H9 (cell line): Measurements from ENCODE around the gene OR9Q1. TPM values are rescaled to one million over a fixed set of nuclear protein-coding genes. Genes with fewer than 3 reads are reported as not detected.

ENCODE experiments used
- DNase-seq: peaks from one replicate; pipeline ENCODE4 v3.0.0-alpha.2; 2017
- H2AFZ ChIP-seq: one replicate; pipeline ENCODE4 v1.6.1; 2013; ENCODE audit warnings: mild to moderate bottlenecking, low read length, control low read depth, moderate library complexity
- H2AK5ac ChIP-seq: 2 replicates; pipeline ENCODE4 v1.6.1; 2013; ENCODE audit warnings: low read length, control low read depth, mixed read lengths; ENCODE audit not compliant: insufficient read length
- H2BK120ac ChIP-seq: one replicate; pipeline ENCODE4 v1.6.1; 2013; ENCODE audit warnings: low read depth, mild to moderate bottlenecking, low read length, control low read depth, inconsistent platforms; ENCODE audit not compliant: poor library complexity, severe bottlenecking
- H2BK12ac ChIP-seq: 2 replicates; pipeline ENCODE4 v1.6.1; 2013; ENCODE audit warnings: low read length, control low read depth, mixed read lengths, low read depth; ENCODE audit not compliant: insufficient read length
- H2BK15ac ChIP-seq: 2 replicates; pipeline ENCODE4 v1.6.1; 2013; ENCODE audit warnings: low read depth, low read length, control low read depth
- H2BK20ac ChIP-seq: one replicate; pipeline ENCODE4 v1.6.1; 2013; ENCODE audit warnings: low read depth, mild to moderate bottlenecking, low read length, control low read depth, inconsistent platforms; ENCODE audit not compliant: poor library complexity, severe bottlenecking
- H2BK5ac ChIP-seq: 2 replicates; pipeline ENCODE4 v1.6.1; 2013; ENCODE audit warnings: low read length, control low read depth, mixed read lengths; ENCODE audit not compliant: insufficient read length
- H3K14ac ChIP-seq: 2 replicates; pipeline ENCODE4 v1.6.1; 2013; ENCODE audit warnings: low read length, control low read depth; ENCODE audit not compliant: insufficient read depth
- H3K18ac ChIP-seq: 2 replicates; pipeline ENCODE4 v1.6.1; 2013; ENCODE audit warnings: low read depth, mild to moderate bottlenecking, mixed read lengths, low read length, control low read depth; ENCODE audit not compliant: insufficient read length
- H3K23ac ChIP-seq: 2 replicates; pipeline ENCODE4 v1.6.1; 2013; ENCODE audit warnings: low read length, control low read depth, mixed read lengths, low read depth; ENCODE audit not compliant: insufficient read length
- H3K23me2 ChIP-seq: 2 replicates; pipeline ENCODE4 v1.6.1; 2013; ENCODE audit warnings: low read depth, mild to moderate bottlenecking, mixed read lengths, low read length, control low read depth; ENCODE audit not compliant: insufficient read length, poor library complexity, severe bottlenecking
- H3K27ac ChIP-seq: 2 replicates; pipeline ENCODE4 v1.5.1; 2013; ENCODE audit warnings: low read length, control low read depth, mixed read lengths, low read depth; ENCODE audit not compliant: insufficient read length
- H3K27me3 ChIP-seq: 2 replicates; pipeline ENCODE4 v1.6.1; 2013; ENCODE audit warnings: low read length, control low read depth, inconsistent platforms; ENCODE audit not compliant: insufficient read depth
- H3K4ac ChIP-seq: 2 replicates; pipeline ENCODE4 v1.6.1; 2013; ENCODE audit warnings: low read depth, mild to moderate bottlenecking, control low read depth, inconsistent platforms, low read length, moderate library complexity
- H3K4me1 ChIP-seq: 2 replicates; pipeline ENCODE4 v1.6.1; 2013; ENCODE audit warnings: low read length, control low read depth, inconsistent platforms; ENCODE audit not compliant: insufficient read depth
- H3K4me2 ChIP-seq: 2 replicates; pipeline ENCODE4 v1.6.1; 2013; ENCODE audit warnings: low read length, control low read depth, mixed read lengths; ENCODE audit not compliant: insufficient read length, insufficient read depth
- H3K56ac ChIP-seq: 2 replicates; pipeline ENCODE4 v1.6.1; 2013; ENCODE audit warnings: low read depth, mild to moderate bottlenecking, mixed read lengths, low read length, control low read depth; ENCODE audit not compliant: insufficient read length
- H3K79me1 ChIP-seq: 2 replicates; pipeline ENCODE4 v1.6.1; 2013; ENCODE audit warnings: low read depth, mild to moderate bottlenecking, moderate library complexity, low read length, control low read depth, inconsistent platforms; ENCODE audit not compliant: insufficient read depth, poor library complexity, severe bottlenecking
- H3K79me2 ChIP-seq: 2 replicates; pipeline ENCODE4 v1.6.1; 2013; ENCODE audit warnings: low read length, control low read depth, inconsistent platforms; ENCODE audit not compliant: insufficient read depth
- H3K9ac ChIP-seq: 2 replicates; pipeline ENCODE4 v1.6.1; 2013; ENCODE audit warnings: low read length, control low read depth, mixed read lengths; ENCODE audit not compliant: insufficient read length; ENCODE audit errors: extremely low read depth
- H3K9me3 ChIP-seq: one replicate; pipeline ENCODE4 v1.6.1; 2013; ENCODE audit warnings: low read depth, low read length, inconsistent platforms; ENCODE audit not compliant: control insufficient read depth
- H3T11ph ChIP-seq: one replicate; pipeline ENCODE4 v1.6.1; 2013; ENCODE audit warnings: mild to moderate bottlenecking, low read length, control low read depth, inconsistent platforms
- H4K20me1 ChIP-seq: one replicate; pipeline ENCODE4 v1.6.1; 2013; ENCODE audit not compliant: control insufficient read depth, insufficient read length, insufficient read depth
- H4K5ac ChIP-seq: 2 replicates; pipeline ENCODE4 v1.6.1; 2013; ENCODE audit warnings: low read depth, mild to moderate bottlenecking, mixed read lengths, low read length, control low read depth; ENCODE audit not compliant: insufficient read length
- H4K8ac ChIP-seq: replicated peaks from 2 replicates; pipeline ENCODE4 v1.6.1; 2013; ENCODE audit warnings: low read length, control low read depth, mixed read lengths, low read depth; ENCODE audit not compliant: insufficient read length
- H4K91ac ChIP-seq: 2 replicates; pipeline ENCODE4 v1.6.1; 2013; ENCODE audit warnings: low read depth, mild to moderate bottlenecking, moderate library complexity, mixed read lengths, low read length, control low read depth; ENCODE audit not compliant: insufficient read length
- H3K27ac Mint-ChIP-seq, 3 experiments: 2 replicates in 2 of 3; 3 replicates in 1 of 3; pipeline ENCODE4 v1.8.0; 2020 to 2021; ENCODE audit warnings: mixed read lengths in 3 of 3, mild to moderate bottlenecking in 1 of 3, moderate library complexity in 1 of 3
- H3K27me3 Mint-ChIP-seq: 2 replicates; pipeline ENCODE4 v1.8.0; 2021; ENCODE audit warnings: low read depth, mild to moderate bottlenecking, moderate library complexity, mixed read lengths
- H3K36me3 Mint-ChIP-seq, 3 experiments: 2 replicates in 2 of 3; 3 replicates in 1 of 3; pipeline ENCODE4 v1.8.0; 2020 to 2021; ENCODE audit warnings: low read depth in 3 of 3, mixed read lengths in 3 of 3; ENCODE audit not compliant: insufficient read depth in 1 of 3
- H3K4me1 Mint-ChIP-seq, 2 experiments: 2 replicates each; pipeline ENCODE4 v1.8.0; 2020; ENCODE audit warnings: mixed read lengths in 2 of 2
- H3K4me3 Mint-ChIP-seq, 2 experiments: 2 replicates in 1 of 2; 3 replicates in 1 of 2; pipeline ENCODE4 v1.8.0; 2020 to 2021; ENCODE audit warnings: mild to moderate bottlenecking in 2 of 2, mixed read lengths in 2 of 2, moderate library complexity in 1 of 2
- H3K9me3 Mint-ChIP-seq, 2 experiments: 2 replicates in 1 of 2; 3 replicates in 1 of 2; pipeline ENCODE4 v1.8.0; 2020; ENCODE audit warnings: mild to moderate bottlenecking in 2 of 2, mixed read lengths in 2 of 2, moderate library complexity in 1 of 2
- WGBS: extraction: QIAGEN DNeasy Blood & Tissue Kit; methylation state at CpG from one replicate; pipeline ENCODE4 v1.1.7; 2013; ENCODE audit warnings: missing lambda C conversion rate, low lambda C conversion rate, mixed read lengths; ENCODE audit not compliant: insufficient read length; ENCODE audit errors: extremely low coverage; 5-methylcytosine and 5-hydroxymethylcytosine counted together
- total RNA-seq: library from RNA; stranded (reverse); gene quantifications from 2 replicates; pipeline ENCODE4 v1.2.1, GENCODE V29; 2021
- TF ChIP-seq, protein P1 (sequence below): fragments of 200-600 bp; sonication (generic); conservative IDR thresholded peaks from 3 replicates; pipeline ENCODE4 v1.8.0; 2021; ENCODE audit warnings: antibody characterized with exemption, mild to moderate bottlenecking

The OR9Q1 gene
- total RNA-seq, 1 experiment from 2014 or later, result not detected

DNA sequence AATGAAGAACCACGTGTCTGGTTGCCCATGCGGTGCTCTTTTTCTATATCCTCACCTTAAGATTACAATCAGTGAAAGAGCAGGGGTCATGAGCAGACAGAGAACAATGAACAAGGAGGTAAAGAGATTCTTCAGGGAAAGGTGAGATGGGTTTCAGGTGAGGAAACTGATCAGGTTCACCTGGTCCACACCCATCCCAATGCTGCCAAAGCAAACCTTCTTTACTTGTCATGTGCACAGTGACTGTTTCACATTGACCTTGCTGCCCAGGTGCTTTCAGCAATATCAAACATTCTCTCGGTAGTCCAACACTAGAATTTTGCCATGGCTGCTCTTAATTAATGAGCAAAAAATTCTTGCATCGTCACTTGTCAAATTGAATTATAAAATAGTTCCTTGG lies 140.7 kb downstream of the OR9Q1 start:
- H3K9ac ChIP-seq, result no peak overlapping the region
- no peak overlapping the region for H2BK20ac ChIP-seq
- no peak overlapping the region for H3K27ac ChIP-seq
- no peak overlapping the region for H2AK5ac ChIP-seq
- no peak overlapping the region for H2BK12ac ChIP-seq
- H3K9me3 Mint-ChIP-seq, result peaks cover 0 to 2% of the 10 kb centered on the region in 2 experiments; a peak in 2 of 5 replicates
- H4K5ac ChIP-seq, result no peak overlapping the region
- H3K4me1 Mint-ChIP-seq, result peaks cover 6 to 7% of the 10 kb centered on the region in 2 experiments
- H4K91ac ChIP-seq, result no peak overlapping the region
- H3K79me1 ChIP-seq, result no peaks in the 10 kb centered on the region
- H3K79me2 ChIP-seq, result no peaks in the 10 kb centered on the region
- no peaks in the 10 kb centered on the region for H3K36me3 Mint-ChIP-seq
- H3K23ac ChIP-seq, result no peak overlapping the region
- no peak overlapping the region for H3K4ac ChIP-seq
- no peak overlapping the region for H2BK15ac ChIP-seq
- TF ChIP-seq, protein P1, sequence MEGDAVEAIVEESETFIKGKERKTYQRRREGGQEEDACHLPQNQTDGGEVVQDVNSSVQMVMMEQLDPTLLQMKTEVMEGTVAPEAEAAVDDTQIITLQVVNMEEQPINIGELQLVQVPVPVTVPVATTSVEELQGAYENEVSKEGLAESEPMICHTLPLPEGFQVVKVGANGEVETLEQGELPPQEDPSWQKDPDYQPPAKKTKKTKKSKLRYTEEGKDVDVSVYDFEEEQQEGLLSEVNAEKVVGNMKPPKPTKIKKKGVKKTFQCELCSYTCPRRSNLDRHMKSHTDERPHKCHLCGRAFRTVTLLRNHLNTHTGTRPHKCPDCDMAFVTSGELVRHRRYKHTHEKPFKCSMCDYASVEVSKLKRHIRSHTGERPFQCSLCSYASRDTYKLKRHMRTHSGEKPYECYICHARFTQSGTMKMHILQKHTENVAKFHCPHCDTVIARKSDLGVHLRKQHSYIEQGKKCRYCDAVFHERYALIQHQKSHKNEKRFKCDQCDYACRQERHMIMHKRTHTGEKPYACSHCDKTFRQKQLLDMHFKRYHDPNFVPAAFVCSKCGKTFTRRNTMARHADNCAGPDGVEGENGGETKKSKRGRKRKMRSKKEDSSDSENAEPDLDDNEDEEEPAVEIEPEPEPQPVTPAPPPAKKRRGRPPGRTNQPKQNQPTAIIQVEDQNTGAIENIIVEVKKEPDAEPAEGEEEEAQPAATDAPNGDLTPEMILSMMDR, result no peak
- H2BK5ac ChIP-seq, result no peak overlapping the region
- H3K27ac Mint-ChIP-seq, result no peak overlapping the region; a peak in 1 of 7 replicates
- DNase-seq, result no peak
- H3K4me1 ChIP-seq, result no peaks in the 10 kb centered on the region
- no peak overlapping the region for H4K8ac ChIP-seq
- H4K20me1 ChIP-seq, result no peaks in the 10 kb centered on the region
- no peak overlapping the region for H3K18ac ChIP-seq
- H3K27me3 ChIP-seq, result no peaks in the 10 kb centered on the region
- no peak overlapping the region for H3K4me3 Mint-ChIP-seq
- no peak overlapping the region for H3T11ph ChIP-seq
- H3K56ac ChIP-seq, result no peak overlapping the region
- H3K27me3 Mint-ChIP-seq, result no peaks in the 10 kb centered on the region; the same call in 1 of the 2 replicates
- no peaks in the 10 kb centered on the region for H3K9me3 ChIP-seq
- no CpG with 5 or more reads among the region's 4 CpGs for WGBS
- H2AFZ ChIP-seq, result no peak overlapping the region
- no peak overlapping the region for H3K4me2 ChIP-seq
- no peak overlapping the region for H2BK120ac ChIP-seq
- no peaks in the 10 kb centered on the region for H3K23me2 ChIP-seq
- no peak overlapping the region for H3K14ac ChIP-seq
